ENCODE measurements around the gene ITGBL1. TPM values are rescaled to one million over a fixed set of nuclear protein-coding genes. Genes with fewer than 3 reads are reported as not detected.

ITGBL1 gene
- total RNA-seq, 1 experiment from 2014 or later: 37.1 TPM

DNA sequence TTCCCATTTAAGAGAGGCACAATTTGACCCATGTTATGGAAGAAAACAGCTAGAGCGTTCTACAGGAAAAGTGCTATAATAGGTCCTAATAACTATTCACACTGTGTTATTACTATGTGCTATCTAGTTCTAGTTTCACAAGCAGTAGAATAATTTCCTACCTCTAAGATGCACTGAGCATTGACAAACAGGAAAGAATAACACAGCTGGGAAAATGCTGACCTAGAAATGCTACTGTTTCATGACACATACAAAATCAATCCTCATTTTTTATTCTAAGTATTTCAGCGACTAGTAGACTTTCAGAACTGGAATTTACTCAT is 259.5 kb downstream of the ITGBL1 start:
- no peaks in the 10 kb centered on the region for H4K20me1 ChIP-seq (ENCODE audit: low read length)
- no peak overlapping the region for H3K27ac ChIP-seq (ENCODE audit: low read length)
- no peaks in the 10 kb centered on the region for H3K27me3 ChIP-seq (ENCODE audit: low read length)
- no peak overlapping the region for H3K4me2 ChIP-seq (ENCODE audit: low read length)
- H3K9ac ChIP-seq (ENCODE audit: low read length): no peak overlapping the region
- intact Hi-C loops (cut with micrococcal nuclease): no loop called here
- no peaks in the 10 kb centered on the region for H3F3A ChIP-seq (ENCODE audit: low read length, unreplicated experiment)
- H3K4me3 ChIP-seq (ENCODE audit: low read length): no peak overlapping the region
- H3K9me2 ChIP-seq (replicated peaks; ENCODE audit: low read length): no peaks in the 10 kb centered on the region
- H3K9me3 ChIP-seq (ENCODE audit: low read length): no peaks in the 10 kb centered on the region
- TF ChIP-seq EZH2phosphoT487 (IDR thresholded peaks at IDR 0.05; ENCODE audit: borderline replicate concordance, low read length): no peak
- TF ChIP-seq EZH2 (IDR thresholded peaks at IDR 0.05; ENCODE audit: low read length, unreplicated experiment): no peak
- TF ChIP-seq, protein P1, sequence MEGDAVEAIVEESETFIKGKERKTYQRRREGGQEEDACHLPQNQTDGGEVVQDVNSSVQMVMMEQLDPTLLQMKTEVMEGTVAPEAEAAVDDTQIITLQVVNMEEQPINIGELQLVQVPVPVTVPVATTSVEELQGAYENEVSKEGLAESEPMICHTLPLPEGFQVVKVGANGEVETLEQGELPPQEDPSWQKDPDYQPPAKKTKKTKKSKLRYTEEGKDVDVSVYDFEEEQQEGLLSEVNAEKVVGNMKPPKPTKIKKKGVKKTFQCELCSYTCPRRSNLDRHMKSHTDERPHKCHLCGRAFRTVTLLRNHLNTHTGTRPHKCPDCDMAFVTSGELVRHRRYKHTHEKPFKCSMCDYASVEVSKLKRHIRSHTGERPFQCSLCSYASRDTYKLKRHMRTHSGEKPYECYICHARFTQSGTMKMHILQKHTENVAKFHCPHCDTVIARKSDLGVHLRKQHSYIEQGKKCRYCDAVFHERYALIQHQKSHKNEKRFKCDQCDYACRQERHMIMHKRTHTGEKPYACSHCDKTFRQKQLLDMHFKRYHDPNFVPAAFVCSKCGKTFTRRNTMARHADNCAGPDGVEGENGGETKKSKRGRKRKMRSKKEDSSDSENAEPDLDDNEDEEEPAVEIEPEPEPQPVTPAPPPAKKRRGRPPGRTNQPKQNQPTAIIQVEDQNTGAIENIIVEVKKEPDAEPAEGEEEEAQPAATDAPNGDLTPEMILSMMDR (conservative IDR thresholded peaks at IDR 0.05; ENCODE audit: low read depth, low read length): no peak
- CTCF ChIA-PET: no interaction called here
- DNase-seq: no peak
- no peak for ATAC-seq
- H3K36me3 ChIP-seq (ENCODE audit: low read depth, low read length): 0 out of 2 replicates have a peak, but pooled peaks cover 4% of the 10 kb centered on the region
- POLR2A ChIA-PET (ENCODE audit: unreplicated experiment): no interaction called here
- no TSS peak for BruUV-seq (replicated peaks)
- no peak overlapping the region for H2AFZ ChIP-seq (ENCODE audit: low read length)
- peaks cover 2% of the 10 kb centered on the region for H3K4me1 ChIP-seq (ENCODE audit: insufficient read depth, low read length)
- H3K79me2 ChIP-seq (ENCODE audit: low read length): no peaks in the 10 kb centered on the region

DNA sequence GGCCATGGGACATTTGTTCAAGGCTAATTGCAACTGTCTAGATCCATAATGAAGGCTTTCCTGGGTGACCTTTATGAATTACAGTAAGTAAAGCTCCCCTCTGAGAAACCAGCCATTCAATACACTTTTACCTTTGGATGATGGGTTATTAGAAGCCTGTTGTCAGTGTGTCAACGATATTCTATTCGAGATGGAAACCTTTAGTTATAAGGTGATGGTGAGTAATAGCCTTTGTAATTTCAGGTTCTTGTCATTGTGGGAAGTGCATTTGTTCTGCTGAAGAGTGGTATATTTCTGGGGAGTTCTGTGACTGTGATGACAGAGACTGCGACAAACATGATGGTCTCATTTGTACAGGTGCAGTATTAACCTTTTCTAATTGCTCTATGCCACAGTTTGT is 261.7 kb downstream of the ITGBL1 start:
- no TSS peak for BruUV-seq (replicated peaks)
- TF ChIP-seq EZH2 (IDR thresholded peaks at IDR 0.05; ENCODE audit: low read length, unreplicated experiment): no peak
- TF ChIP-seq EZH2phosphoT487 (IDR thresholded peaks at IDR 0.05; ENCODE audit: borderline replicate concordance, low read length): no peak
- TF ChIP-seq, protein P1 (conservative IDR thresholded peaks at IDR 0.05; ENCODE audit: low read depth, low read length): no peak
- H3K27me3 ChIP-seq (ENCODE audit: low read length): no peaks in the 10 kb centered on the region
- H3K79me2 ChIP-seq (ENCODE audit: low read length): no peaks in the 10 kb centered on the region
- ATAC-seq (no peak), DNase-seq (no peak)
- POLR2A ChIA-PET (ENCODE audit: unreplicated experiment): no interaction called here
- H3K9me2 ChIP-seq (replicated peaks; ENCODE audit: low read length): no peaks in the 10 kb centered on the region
- no peaks in the 10 kb centered on the region for H3K4me1 ChIP-seq (ENCODE audit: insufficient read depth, low read length)
- H3K4me3 ChIP-seq (ENCODE audit: low read length): no peak overlapping the region
- H4K20me1 ChIP-seq (ENCODE audit: low read length): no peaks in the 10 kb centered on the region
- CTCF ChIA-PET: no interaction called here
- H3K27ac ChIP-seq (ENCODE audit: low read length): no peak overlapping the region
- intact Hi-C loops (cut with micrococcal nuclease): no loop called here
- no peaks in the 10 kb centered on the region for H3F3A ChIP-seq (ENCODE audit: low read length, unreplicated experiment)
- H3K4me2 ChIP-seq (ENCODE audit: low read length): no peak overlapping the region
- no peak overlapping the region for H3K9ac ChIP-seq (ENCODE audit: low read length)
- H3K36me3 ChIP-seq (ENCODE audit: low read depth, low read length): 0 out of 2 replicates have a peak, but pooled peaks cover 4% of the 10 kb centered on the region
- H3K9me3 ChIP-seq (ENCODE audit: low read length): no peaks in the 10 kb centered on the region
- no peak overlapping the region for H2AFZ ChIP-seq (ENCODE audit: low read length)

DNA sequence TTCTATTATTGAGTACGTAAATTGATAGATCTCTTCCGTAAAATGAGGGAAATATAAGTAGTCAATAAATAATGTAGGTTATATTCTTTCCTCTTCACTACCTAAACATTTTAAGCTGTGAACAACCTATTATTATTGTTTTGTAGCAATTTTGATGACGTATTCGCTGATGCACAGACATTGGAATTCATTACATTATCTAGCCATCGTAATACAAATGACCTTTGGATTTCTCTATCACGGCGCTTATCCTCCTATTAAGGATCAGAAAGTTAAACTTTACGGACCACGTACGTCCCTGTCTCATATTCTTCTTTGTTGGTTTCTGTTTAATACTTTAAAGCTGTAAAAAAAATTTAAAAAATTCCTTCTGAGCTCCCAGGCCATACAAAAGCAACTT is 264.9 kb downstream of the ITGBL1 start:
- no peaks in the 10 kb centered on the region for H3K9me2 ChIP-seq (replicated peaks; ENCODE audit: low read length)
- TF ChIP-seq, protein P1 (conservative IDR thresholded peaks at IDR 0.05; ENCODE audit: low read depth, low read length): no peak
- TF ChIP-seq EZH2 (IDR thresholded peaks at IDR 0.05; ENCODE audit: low read length, unreplicated experiment) (no peak), EZH2phosphoT487 (IDR thresholded peaks at IDR 0.05; ENCODE audit: borderline replicate concordance, low read length) (no peak)
- ChIA-PET CTCF (no interaction called here), POLR2A (ENCODE audit: unreplicated experiment) (no interaction called here)
- no peak for DNase-seq
- ATAC-seq: no peak
- H3K4me2 ChIP-seq (ENCODE audit: low read length): no peak overlapping the region
- no peak overlapping the region for H3K27ac ChIP-seq (ENCODE audit: low read length)
- H3F3A ChIP-seq (ENCODE audit: low read length, unreplicated experiment): no peaks in the 10 kb centered on the region
- H3K36me3 ChIP-seq (ENCODE audit: low read depth, low read length): 0 out of 2 replicates have a peak, but pooled peaks cover 4% of the 10 kb centered on the region
- no peaks in the 10 kb centered on the region for H3K79me2 ChIP-seq (ENCODE audit: low read length)
- intact Hi-C loops (cut with micrococcal nuclease): no loop called here
- H3K9ac ChIP-seq (ENCODE audit: low read length): no peak overlapping the region
- no TSS peak for BruUV-seq (replicated peaks)
- H3K4me1 ChIP-seq (ENCODE audit: insufficient read depth, low read length): no peaks in the 10 kb centered on the region
- no peaks in the 10 kb centered on the region for H3K27me3 ChIP-seq (ENCODE audit: low read length)
- H3K9me3 ChIP-seq (ENCODE audit: low read length): no peaks in the 10 kb centered on the region
- no peaks in the 10 kb centered on the region for H4K20me1 ChIP-seq (ENCODE audit: low read length)
- no peak overlapping the region for H3K4me3 ChIP-seq (ENCODE audit: low read length)
- H2AFZ ChIP-seq (ENCODE audit: low read length): no peak overlapping the region
